ENCODE results near the gene KLF6.
A peak's percentile ranks its signal among the peaks of the same experiment; 100 is the strongest.
"Not testable (repeated sequence)": the region's sequence is repeated elsewhere in the genome, so short reads cannot be mapped to it uniquely, and the experiment has no call there.

Gene KLF6

GRCh38 chr10:3756360-3756740, 28.7 kb downstream of the KLF6 start:
- DNase-seq (ENCODE audit: low spot score) = no peak

GRCh38 chr10:3755440-3756359, 29.3 kb downstream of the KLF6 start:
- peak; percentile 33 for DNase-seq (ENCODE audit: low spot score)

- DNase-seq (ENCODE audit: low spot score) = peak; percentile 70
Observed at GRCh38 chr10:3754727-3755439, 30.1 kb downstream of the KLF6 start.

GRCh38 chr10:3750854-3751253, 34.2 kb downstream of the KLF6 start:
- DNase-seq (ENCODE audit: low spot score) = no peak

GRCh38 chr10:3750006-3750816, 34.8 kb downstream of the KLF6 start:
- DNase-seq (ENCODE audit: low spot score) = no peak

GRCh38 chr10:3749600-3749999, 35.4 kb downstream of the KLF6 start:
- no peak for DNase-seq (ENCODE audit: low spot score)

GRCh38 chr10:3749011-3749410, 36.0 kb downstream of the KLF6 start:
- DNase-seq (ENCODE audit: low spot score) = no peak

- no peak for DNase-seq (ENCODE audit: low spot score)
Observed at GRCh38 chr10:3748484-3748883, 36.5 kb downstream of the KLF6 start.

GRCh38 chr10:3747984-3748383, 37.0 kb downstream of the KLF6 start:
- DNase-seq (ENCODE audit: low spot score) = no peak

- no peak for DNase-seq (ENCODE audit: low spot score)
Observed at GRCh38 chr10:3747248-3747960, 37.6 kb downstream of the KLF6 start.

GRCh38 chr10:3746634-3747033, 38.4 kb downstream of the KLF6 start:
- no peak for DNase-seq (ENCODE audit: low spot score)

GRCh38 chr10:3745521-3745920, 39.5 kb downstream of the KLF6 start:
- no peak for DNase-seq (ENCODE audit: low spot score)

- no peak for DNase-seq (ENCODE audit: low spot score)
Observed at GRCh38 chr10:3741688-3742461, 43.1 kb downstream of the KLF6 start.

GRCh38 chr10:3740157-3740871, 44.7 kb downstream of the KLF6 start:
- peak; percentile 63 for DNase-seq (ENCODE audit: low spot score)

GRCh38 chr10:3738855-3739350, 46.1 kb downstream of the KLF6 start:
- DNase-seq (ENCODE audit: low spot score) = no peak

- DNase-seq (ENCODE audit: low spot score) = no peak
Observed at GRCh38 chr10:3737864-3738263, 47.1 kb downstream of the KLF6 start.

- no peak for DNase-seq (ENCODE audit: low spot score)
Observed at GRCh38 chr10:3735175-3735574, 49.8 kb downstream of the KLF6 start.

- no peak for DNase-seq (ENCODE audit: low spot score)
Observed at GRCh38 chr10:3734111-3734510, 50.9 kb downstream of the KLF6 start.

- DNase-seq (ENCODE audit: low spot score) = not testable (repeated sequence)
Observed at GRCh38 chr10:3732183-3732582, 52.8 kb downstream of the KLF6 start.

GRCh38 chr10:3729397-3729976, 55.5 kb downstream of the KLF6 start:
- DNase-seq (ENCODE audit: low spot score) = no peak
